ENCODE data around the gene SNX25.

DNA sequence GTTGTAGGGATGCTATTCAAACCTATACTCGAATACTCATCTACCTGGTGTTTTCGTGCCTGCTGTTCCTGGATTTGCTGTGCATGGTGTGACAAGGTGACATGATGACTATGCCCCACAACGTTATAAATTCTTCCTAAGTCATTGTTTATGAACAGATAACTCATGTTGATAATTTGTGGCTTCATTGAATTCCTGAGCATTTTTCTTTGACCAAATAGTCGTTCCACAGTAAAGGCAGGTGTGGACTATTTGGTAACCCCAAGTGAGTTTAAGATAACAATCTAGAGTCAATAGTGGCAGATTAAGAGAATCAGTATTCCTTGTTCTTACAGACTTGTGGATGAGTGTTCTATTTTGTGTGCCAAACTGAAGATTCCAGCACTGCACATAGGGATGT is 59.9 kb downstream of the SNX25 start:
- TF ChIP-seq, protein P1, sequence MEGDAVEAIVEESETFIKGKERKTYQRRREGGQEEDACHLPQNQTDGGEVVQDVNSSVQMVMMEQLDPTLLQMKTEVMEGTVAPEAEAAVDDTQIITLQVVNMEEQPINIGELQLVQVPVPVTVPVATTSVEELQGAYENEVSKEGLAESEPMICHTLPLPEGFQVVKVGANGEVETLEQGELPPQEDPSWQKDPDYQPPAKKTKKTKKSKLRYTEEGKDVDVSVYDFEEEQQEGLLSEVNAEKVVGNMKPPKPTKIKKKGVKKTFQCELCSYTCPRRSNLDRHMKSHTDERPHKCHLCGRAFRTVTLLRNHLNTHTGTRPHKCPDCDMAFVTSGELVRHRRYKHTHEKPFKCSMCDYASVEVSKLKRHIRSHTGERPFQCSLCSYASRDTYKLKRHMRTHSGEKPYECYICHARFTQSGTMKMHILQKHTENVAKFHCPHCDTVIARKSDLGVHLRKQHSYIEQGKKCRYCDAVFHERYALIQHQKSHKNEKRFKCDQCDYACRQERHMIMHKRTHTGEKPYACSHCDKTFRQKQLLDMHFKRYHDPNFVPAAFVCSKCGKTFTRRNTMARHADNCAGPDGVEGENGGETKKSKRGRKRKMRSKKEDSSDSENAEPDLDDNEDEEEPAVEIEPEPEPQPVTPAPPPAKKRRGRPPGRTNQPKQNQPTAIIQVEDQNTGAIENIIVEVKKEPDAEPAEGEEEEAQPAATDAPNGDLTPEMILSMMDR (IDR thresholded peaks at IDR 0.05) = no peak
- no peak for TF ChIP-seq POLR2A (IDR thresholded peaks at IDR 0.05)
- no peak for TF ChIP-seq POLR2AphosphoS5 (IDR thresholded peaks at IDR 0.05; ENCODE audit: insufficient read depth in 1 of 2, low read depth in 1 of 2)

Measured in vagina (tissue), 2 donors.